ENCODE results near the gene TXNIP.
"Not testable (repeated sequence)": the region's sequence is repeated elsewhere in the genome, so short reads cannot be mapped to it uniquely, and the experiment has no call there.

TXNIP gene, protein sequence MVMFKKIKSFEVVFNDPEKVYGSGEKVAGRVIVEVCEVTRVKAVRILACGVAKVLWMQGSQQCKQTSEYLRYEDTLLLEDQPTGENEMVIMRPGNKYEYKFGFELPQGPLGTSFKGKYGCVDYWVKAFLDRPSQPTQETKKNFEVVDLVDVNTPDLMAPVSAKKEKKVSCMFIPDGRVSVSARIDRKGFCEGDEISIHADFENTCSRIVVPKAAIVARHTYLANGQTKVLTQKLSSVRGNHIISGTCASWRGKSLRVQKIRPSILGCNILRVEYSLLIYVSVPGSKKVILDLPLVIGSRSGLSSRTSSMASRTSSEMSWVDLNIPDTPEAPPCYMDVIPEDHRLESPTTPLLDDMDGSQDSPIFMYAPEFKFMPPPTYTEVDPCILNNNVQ

DNA sequence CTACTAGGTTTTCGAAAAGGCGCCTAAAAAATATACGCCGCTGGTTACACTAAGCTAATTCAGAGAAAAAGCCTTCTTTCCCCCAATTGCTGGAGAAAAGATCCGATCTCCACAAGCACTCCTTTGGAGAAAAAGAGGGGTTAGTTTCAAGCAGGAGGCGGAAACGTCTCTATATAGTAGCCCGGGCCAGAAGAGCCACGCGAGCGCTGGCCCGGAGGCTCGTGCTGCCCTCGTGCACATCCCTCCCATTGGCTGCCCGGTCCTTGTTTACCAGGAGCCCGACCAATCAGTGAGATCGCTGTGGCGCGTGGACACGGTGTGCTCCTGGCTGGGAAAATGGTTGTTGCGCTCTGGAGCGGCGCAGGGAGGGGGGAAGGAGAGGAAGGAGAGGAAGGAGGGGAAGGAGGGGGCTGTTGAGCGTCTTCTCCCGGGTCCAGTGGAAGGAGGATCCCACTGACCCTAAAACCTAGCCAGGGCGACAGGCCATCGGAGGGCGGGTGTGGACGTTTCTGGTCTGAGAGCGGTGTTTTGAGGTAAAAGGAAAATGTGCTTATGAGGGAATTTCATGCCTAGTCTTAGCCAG is at the start of gene TXNIP:
TSS of gene TXNIP (minus strand) at position 147 of the 583 bp plus-strand sequence. CDS start 313 bp downstream, outside the sequence.
- DNase-seq: peak; percentile 87

- DNase-seq: no peak
Observed at GRCh38 chr1:146039844-146040194, 43.4 kb upstream of the TXNIP start.

DNA sequence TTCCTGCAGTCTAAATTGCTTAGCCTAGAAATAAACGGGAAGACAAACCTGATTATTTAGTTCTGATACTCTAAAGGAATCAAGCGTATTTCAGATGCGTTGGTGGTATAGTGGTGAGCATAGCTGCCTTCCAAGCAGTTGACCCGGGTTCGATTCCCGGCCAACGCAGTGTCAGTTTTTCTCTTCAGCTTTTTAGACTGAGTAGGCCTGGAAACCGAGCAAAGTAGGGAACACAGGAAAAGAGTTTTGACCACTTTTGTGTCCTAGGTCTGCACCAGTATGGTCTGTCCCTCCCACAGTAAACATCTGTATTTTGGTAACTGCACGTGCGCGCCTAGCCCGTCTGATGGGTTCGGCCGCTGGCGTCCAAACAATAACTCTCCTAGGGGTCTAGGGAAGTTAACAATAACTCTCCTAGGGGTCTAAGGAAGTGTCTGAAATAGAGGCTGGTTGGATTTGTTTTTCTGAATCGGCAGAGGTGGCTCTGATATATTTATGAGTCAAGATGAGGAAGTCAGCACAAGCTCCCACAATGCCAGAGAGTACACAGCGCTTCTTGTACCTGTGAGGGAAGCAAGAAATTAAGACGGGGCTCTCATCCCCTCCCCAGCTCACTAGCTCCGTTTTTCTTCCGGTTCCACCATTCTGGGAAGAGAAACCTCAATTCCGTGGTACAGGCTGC is 40.7 kb upstream of the TXNIP start:
- peak; percentile 80 for DNase-seq

DNA sequence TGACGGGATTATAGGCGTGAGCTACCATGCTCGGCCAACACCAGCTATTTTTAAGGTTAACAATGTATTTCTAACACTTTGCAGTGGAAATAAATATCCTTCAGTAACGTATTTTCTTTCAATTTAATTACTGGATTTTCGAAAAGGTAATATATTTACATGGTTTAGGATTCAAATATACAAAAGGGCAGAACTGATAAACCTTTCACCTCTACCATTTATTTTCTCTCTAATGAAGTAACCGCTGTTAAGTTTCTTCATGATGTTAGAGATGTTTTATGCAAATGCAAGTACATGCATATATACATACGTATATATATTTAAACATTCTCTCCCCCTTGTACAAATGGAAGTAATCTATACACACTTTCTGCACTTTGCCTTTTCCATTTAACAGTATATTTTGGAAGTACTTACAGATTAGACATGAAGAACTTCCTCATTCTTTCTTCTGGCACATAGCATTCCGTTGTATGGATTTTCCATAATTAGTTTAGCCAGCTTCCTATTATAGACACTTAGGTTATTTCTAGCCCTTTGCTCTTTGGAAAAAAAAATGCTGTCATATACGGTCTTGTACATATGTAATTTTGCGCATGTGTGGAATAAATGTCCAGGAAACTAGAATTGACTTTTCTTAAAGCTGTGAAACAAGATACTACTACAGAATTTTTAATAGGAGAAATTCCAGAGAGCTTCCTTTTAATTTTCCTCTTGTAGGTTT is 40.0 kb upstream of the TXNIP start:
- no peak for DNase-seq

- DNase-seq: no peak
Observed at GRCh38 chr1:146035048-146035423, 38.7 kb upstream of the TXNIP start.

GRCh38 chr1:146032631-146033219 is 36.3 kb upstream of the TXNIP start:
- DNase-seq: no peak

- no peak for DNase-seq
Observed at GRCh38 chr1:146031476-146031875, 35.1 kb upstream of the TXNIP start.

DNA sequence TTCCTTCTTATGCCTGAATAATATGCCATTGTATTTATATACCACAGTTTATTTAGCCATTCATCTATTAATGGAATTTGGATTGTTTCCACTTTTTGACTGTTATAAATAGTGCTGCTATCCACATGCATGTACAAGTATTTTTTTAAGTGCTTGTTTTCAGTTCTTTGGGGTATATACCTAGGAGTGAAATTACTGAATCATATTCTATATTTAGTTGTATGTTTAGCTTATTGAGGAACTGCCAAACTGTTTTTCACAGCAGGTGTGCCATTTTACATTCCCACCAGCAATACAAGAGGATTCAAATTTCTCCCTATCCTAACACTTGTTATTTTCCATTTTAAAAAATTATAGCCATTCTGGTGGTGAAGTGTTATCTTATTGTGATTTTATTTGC is 32.7 kb upstream of the TXNIP start:
- DNase-seq: no peak

DNA sequence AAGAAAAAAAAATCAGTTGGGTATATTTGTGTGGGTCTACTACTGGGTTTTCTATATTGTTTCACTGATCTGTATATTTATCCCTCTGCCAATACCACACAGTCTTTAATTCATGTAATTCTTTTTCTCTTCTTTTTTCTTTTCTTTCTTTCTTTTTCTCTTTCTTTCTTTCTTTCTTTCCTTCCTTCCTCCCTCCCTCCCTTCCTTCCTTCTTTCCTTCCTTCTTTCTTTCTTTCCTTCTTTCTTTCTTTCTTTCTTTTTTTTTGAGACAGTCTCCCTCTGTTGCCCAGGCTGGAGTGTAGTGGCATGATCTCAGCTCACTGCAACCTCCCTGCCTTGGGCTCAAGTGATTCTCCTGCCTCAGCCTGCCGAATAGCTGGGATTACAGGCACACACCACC is 30.3 kb upstream of the TXNIP start:
- DNase-seq: not testable (repeated sequence)

- not testable (repeated sequence) for DNase-seq
Observed at GRCh38 chr1:146025787-146026495, 29.6 kb upstream of the TXNIP start.

GRCh38 chr1:146022403-146023127 is 26.2 kb upstream of the TXNIP start:
- no peak for DNase-seq

- no peak for DNase-seq
Observed at GRCh38 chr1:146021622-146022402, 25.4 kb upstream of the TXNIP start, which contains the start of gene HJV. Gene HJV, minus strand, starts transcription at chr1:146021735. Its CDS starts 1,504 bp downstream, at chr1:146020231.

- no peak for DNase-seq
Observed at GRCh38 chr1:146021050-146021445, 24.7 kb upstream of the TXNIP start.

- DNase-seq: no peak
Observed at GRCh38 chr1:146020058-146021049, 24.0 kb upstream of the TXNIP start.

DNA sequence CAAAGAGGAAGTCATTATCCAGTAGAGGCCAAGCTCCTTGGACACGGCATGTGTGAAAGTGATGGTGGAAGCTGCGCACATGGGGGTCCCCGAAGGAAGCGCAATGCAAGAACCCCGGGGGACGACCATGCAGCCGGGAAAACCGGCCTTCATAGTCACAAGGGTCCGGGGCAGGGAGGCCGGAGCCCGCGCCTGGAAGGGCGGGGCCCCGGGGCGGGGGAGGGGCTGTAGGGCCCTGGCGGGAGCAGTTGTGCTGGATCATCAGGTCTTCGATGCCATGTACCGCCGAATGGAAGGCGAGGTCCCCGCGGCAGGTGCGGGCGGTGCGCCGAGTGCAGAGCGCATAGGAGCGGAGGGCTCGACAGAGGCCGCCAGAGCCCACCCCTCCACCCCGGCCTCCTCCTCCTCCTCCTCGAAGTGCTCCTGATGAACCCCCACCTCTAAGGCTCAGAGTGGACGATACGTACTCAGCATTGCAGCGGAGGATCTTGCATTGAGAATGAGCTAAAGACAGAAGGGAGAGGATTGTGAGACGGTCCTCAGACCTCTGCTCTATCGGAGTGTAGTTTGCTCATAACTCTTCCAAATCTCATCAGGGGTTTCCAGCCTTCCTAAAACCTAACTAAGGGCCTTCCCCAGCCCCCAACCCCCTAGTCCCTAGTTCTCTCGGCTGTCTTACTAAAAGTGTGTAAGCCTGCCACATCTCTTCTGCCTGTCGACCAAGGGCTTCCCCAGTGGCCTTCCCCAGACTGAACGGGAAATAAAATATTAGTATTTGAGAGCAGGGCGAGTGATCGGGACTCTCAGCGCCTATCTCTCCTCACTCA is 23.1 kb upstream of the TXNIP start:
- no peak for DNase-seq

GRCh38 chr1:146016891-146017290 is 20.5 kb upstream of the TXNIP start:
- DNase-seq: no peak

DNA sequence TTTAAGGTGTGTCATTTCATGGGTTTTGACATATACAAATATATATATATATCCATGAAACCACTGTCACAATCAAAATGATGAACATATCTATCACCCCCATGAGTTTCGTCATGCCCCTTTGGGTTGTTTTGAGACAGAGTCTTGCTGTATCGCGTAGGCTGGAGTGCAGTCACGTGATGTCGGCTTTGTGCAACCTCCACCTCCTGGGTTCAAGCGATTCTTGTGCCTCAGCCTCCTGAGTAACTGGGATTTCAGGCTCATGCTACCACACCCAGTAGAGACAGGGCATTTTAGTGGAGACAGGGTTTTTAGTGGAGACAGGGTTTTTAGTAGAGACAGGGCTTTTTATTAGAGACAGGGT is 17.2 kb upstream of the TXNIP start:
- no peak for DNase-seq
